GM21737 (cell line): ENCODE measurements around the gene MIS18A.
A peak's percentile ranks its signal among the peaks of the same experiment; 100 is the strongest.
"Not testable (repeated sequence)": the region's sequence is repeated elsewhere in the genome, so short reads cannot be mapped to it uniquely, and the experiment has no call there.

Source experiments
- ATAC-seq: cut with Tn5 transposase; IDR thresholded peaks from one replicate; pipeline ENCODE4 v1.9.1; 2021; ENCODE audit warnings: mild to moderate bottlenecking, moderate library complexity; ENCODE audit not compliant: unreplicated experiment

Gene MIS18A

DNA sequence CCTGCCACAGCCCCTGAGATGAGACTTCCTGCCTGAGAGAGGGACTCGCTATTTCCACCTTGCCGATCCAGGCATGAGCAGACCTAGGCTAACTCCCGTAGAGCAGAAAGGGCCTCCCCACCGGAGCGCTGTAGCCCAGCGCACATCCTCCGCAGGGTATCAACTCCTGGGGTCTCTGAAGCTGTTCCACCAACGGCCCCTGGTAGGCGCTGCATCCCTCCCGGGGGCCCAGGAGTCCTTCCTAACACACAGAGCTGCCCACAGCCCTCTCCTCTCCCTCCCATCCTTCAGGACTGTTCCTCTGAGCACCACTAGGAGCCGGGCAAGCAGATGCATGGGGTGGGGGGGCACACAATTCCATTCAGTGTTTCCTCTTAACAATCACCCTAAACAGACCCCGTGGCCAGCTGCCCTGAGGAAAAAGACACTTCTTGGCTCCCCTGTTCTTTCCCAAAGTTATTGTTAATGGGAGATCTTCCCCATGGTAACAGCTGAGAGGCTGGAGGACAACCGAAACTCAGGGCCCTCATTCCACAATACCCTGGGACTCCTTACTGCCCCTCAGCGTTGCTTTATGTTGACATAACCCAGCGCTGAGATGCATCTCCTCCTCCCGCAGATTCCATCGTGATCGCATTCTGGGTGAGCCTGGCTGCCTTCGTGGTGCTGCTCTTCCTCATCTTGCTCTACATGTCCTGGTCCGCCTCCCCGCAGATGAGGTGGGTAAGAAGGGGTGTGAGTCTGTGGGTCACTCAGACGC lies 27.4 kb upstream of the MIS18A start:
- no peak for ATAC-seq

GRCh38 chr21:32304998-32305397 lies 26.1 kb upstream of the MIS18A start:
- no peak for ATAC-seq

DNA sequence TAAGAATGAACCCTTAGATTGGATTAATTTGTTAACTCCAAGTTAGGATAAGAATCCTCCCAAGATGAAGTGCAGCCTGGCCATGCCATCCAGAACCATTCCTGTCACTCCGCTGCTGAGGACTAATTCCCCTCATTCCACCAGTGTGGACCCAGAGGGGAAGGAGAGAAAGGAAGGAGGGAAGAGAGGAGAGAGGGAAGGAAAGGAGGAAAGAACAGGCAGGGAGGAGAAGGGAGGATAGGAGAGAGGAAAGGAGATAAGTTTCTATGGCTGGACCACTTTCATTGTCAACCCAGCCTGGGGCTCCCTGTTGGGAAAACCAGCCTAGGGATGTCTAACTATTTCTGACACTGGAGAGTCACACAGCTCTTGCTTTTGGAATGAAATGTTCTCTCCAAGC lies 24.5 kb upstream of the MIS18A start:
- ATAC-seq: no peak

DNA sequence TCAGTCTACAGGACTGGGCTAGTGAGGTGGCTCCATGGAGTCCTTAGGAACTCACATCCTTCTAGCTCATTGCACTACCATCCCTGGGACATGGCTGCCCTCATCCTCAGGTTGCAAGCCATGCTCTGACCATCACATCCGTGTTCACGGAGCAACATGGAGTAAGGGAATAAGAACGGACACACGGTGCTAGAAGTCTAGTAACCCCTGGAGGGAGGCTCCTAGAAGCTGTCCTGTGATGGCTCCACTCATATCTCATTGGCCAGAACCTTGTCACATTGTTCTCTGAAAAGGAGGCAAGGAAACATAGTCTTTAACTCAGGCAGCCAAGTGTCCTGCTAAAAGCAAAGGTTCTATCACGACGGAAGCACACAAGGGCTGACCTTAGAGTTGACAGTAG lies 23.7 kb upstream of the MIS18A start:
- no peak for ATAC-seq

DNA sequence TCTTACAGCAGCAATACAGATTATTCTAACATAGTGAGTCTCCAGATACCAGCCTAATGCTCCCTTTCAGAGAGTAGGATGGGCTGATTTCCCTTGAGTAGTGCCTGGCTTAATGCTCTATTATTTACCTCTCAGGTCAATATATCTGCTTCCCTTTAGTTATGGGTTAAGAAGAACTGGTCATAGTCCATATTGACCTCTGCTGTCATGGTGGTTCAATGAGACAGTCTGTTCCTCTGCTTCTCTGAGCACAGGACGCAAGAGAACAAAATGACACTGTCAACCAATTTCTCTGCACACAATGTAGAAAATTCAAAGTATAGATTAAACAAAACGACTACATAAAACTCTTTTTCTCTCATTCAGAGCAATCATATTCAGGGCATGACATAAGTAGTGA lies 22.7 kb upstream of the MIS18A start:
- no peak for ATAC-seq

- no peak for ATAC-seq
Measured at GRCh38 chr21:32300117-32300681, 21.4 kb upstream of the MIS18A start.

DNA sequence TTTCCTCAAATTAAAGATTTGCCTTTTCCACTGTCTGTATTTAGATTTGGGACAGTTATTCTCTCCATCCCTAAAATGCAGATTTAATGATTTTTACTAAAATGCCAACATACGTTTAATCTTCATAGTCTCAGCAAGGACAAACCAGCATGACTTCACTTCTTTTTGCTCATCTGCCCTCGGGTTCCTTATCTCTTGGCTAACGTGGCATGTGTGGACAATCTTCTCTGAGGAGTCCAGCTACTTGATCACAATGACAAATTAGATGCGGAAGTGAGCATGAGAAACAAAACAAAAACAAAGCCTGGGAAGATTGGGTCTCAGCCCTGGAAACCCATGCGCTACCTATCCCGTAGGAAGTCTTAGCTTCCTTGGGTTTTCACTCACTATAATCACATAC lies 20.8 kb upstream of the MIS18A start:
- no peak for ATAC-seq

GRCh38 chr21:32298658-32299081 lies 19.8 kb upstream of the MIS18A start, which contains the start of gene MRAP:
TSS of gene MRAP (plus strand) at chr21:32298855. CDS start at chr21:32298972, 117 bp downstream.
- ATAC-seq: no peak

- ATAC-seq: no peak
Measured at GRCh38 chr21:32298148-32298559, 19.3 kb upstream of the MIS18A start.

DNA sequence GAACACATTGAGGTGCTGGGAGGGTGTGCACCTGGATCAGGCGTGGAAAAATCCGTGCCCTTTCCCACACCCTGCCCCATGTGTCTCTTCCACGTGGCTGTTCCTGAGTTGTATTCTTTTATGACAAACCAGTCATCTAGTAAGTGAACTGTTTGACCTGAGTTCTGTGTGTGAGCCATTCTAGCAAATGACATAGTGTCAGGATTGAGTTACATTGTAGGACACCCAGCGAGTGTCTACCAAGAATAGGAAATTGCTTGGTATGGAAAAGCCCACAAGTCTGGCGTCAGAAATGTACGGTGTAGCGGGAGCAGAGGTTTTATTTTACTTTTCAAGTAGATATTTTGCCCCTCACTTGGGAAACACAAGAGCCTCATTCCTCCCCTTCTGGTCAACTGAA lies 18.6 kb upstream of the MIS18A start:
- ATAC-seq: no peak

DNA sequence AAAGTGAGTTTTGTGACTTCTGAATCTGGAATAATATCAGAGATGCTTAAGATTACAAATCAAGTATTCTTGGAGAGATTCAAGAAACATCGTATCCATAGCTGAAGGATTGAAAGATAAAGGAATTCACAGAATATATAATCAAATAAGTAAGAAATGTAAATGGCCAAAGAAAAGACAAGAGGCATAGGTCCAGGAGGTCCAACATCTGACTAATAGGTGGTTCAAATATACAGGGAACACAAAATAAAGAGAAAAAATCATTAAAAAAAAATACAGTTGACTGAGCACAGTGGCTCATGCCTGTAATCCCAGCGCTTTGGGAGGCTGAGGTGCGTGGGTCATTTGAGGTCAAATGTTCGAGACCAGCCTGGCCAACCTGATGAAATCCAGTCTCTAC lies 6.6 kb upstream of the MIS18A start:
- ATAC-seq: no peak

- ATAC-seq: no peak
Measured at GRCh38 chr21:32282992-32283391, 4.1 kb upstream of the MIS18A start.

GRCh38 chr21:32281531-32281930 lies 2.7 kb upstream of the MIS18A start:
- ATAC-seq: no peak

DNA sequence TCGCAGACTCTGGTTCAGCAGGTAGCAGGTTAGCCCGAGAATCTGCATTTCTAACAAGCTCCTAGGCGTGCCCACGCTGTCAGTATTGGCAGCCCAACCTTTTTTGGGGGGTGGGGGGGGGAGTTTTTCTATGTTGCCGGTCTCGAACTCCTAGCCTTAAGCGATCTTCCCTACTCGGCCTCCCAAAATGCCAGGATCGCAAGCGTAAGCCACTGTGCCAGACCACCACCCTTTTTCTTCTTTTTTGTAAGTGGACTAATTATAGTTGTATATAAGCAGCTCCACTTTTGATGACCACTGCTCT lies 480 bp upstream of the MIS18A start:
- ATAC-seq: peak; percentile 11

DNA sequence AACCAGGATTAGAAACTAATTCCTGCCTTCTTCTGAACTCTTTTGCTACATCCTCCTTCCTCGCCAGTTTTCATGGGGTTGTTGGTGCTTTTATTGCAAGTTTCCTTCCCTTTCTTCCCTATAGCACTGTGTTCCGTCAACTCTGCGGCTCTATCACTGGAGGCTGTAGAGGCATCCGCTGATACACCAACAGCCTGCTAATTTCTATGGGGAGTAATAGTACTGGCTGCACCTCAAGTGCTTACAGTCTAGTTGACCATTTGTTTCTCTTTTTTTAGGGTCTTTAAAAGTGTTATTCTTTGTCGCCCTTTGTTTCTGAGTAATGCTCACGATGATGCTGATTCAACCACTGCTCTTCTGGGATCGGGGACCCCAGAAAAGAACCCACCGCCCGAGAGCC lies 746 bp downstream of the MIS18A start:
- ATAC-seq: no peak

DNA sequence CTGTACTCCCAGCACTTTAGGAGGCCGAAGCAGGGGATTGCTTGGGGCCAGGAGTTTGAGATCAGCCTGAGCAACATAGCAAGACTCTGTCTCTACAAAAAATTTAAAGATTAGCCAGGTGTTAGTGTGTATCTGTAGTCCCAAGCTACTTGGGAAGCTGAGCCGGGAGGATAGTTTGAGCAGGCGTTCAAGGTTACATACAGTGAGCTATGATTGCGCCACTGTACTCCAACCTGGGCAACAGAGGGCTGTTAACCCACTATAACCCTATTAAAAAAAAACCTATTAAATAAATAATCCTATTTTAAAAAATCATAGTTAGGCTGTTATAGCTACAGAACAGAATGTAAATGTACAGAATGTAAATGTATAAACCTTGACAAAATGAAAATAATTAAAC lies 2.2 kb downstream of the MIS18A start:
- ATAC-seq: no peak

DNA sequence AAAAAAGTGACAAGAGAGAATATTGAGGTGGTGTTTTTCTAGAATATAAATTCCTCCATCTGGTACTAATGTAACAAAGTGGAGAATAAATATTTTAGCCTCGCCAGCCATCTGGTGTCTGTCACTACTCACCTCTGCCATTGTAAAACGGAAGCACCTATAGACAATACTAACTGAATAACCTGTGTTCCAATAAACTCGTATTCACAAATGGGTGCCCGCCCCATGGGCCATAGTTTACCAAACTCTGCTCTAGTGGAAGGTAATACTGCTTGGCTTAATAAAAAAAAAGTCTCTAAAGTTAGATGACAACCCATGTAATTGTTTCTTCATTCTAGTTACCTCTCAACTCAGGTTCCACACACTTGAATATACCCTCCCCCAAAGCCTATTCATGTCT lies 8.1 kb downstream of the MIS18A start:
- no peak for ATAC-seq

GRCh38 chr21:32265321-32265720 lies 13.5 kb downstream of the MIS18A start:
- not testable (repeated sequence) for ATAC-seq

DNA sequence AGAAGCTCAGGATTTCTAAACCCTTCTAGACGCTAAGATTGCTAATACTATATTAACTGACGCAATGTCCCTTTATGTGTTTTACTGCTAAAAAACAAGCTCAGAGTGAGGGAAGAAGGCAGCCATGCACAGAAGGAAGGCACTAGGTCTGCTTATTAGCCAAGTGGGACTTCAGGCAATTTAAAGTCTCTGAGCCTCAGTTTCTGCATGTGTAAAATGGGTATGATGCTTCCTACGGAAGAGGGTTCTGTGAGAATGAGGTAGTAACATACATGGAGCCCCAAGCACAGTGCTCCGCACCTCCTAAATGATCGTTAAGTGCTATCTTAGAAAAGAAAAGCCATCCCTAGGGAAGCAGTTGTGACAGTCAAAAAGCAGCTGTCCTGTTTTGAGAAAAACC lies 16.9 kb downstream of the MIS18A start:
- ATAC-seq: no peak

DNA sequence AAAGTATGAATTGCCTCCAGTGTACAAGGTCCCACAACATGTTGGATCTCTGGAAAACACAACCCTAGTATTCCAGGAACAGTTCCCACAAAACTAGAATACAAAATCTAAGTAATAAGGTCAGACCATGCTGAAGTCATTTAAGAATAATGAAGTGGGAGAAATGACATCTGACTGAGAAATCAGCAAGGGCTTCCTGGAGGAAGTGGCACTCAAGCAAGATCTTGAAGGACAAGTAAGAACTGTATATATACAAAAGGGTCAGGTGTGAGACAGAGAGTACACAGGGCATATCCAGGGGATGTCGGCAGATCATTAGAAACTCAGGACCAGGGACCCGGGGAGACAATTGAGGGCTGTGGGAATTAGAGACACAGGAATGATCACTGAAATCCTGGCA lies 18.7 kb downstream of the MIS18A start:
- no peak for ATAC-seq

DNA sequence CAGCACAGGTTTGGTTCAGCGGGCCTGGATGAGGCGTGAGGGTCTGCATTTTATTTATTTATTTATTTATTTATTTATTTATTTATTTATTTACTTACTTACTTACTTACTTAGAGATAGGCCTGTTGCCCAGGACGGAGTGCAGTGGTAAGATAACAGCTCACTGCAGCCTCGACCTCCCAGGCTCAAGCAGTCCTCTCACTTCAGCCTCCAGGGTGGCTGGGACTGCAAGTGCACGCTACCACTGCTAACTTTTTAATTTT lies 20.1 kb downstream of the MIS18A start:
- ATAC-seq: not testable (repeated sequence)

DNA sequence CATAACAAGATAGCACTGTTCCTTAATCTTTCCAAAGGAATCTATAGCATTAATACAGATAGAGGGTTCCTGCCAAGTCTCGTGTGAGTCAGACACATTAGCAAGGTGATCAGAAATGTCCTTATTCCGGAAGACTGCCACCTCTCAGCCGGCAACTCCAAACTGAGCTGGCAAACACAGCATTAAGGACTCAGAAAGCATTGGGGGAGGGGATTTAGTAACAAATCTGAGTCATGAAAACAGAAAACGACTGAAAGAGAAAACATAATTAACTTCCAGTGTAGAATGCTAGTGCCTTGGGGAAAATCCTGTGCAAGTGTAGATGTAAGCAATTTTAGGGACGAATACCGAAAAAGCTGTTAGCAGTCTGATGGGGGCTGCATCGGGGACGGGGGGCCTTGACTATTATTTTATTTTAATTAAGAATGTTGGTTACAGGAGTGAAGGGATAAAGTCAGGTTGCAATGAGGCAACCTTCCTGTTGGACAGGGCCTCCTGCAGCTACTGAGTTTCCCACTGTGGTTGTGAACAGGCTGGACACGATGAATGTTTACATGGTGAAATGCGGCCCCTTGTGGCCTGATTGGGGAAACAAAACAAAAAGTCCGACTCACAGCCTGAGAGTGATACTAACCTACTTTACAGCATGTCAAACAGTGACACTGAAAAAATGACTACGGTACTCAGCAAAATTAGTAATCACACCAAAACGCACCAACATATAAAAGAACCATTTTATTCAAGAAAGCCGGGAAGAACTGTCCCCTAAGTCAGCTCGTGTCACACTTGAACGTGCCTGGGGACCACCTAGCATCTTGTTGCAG lies 20.7 kb downstream of the MIS18A start:
- ATAC-seq: no peak
